Type B pancreatic cell (in vitro differentiated cells): Measurements from ENCODE around the gene POU6F2. TPM values are rescaled to one million over a fixed set of nuclear protein-coding genes. Genes with fewer than 3 reads are reported as not detected.

Experiments used
- DNase-seq: peaks from one replicate; pipeline ENCODE4 v3.0.0; 2021; ENCODE audit warnings: mixed read lengths; ENCODE audit not compliant: unreplicated experiment; ENCODE audit errors: extremely low spot score
- H3K27ac Mint-ChIP-seq: 2 replicates; pipeline ENCODE4 v1.8.0; 2021; ENCODE audit warnings: mild to moderate bottlenecking, mixed read lengths
- H3K27me3 Mint-ChIP-seq: 2 replicates; pipeline ENCODE4 v1.8.0; 2021; ENCODE audit warnings: mixed read lengths
- H3K36me3 Mint-ChIP-seq: 2 replicates; pipeline ENCODE4 v1.8.0; 2021; ENCODE audit warnings: mixed read lengths
- H3K4me1 Mint-ChIP-seq: one replicate; pipeline ENCODE4 v1.8.0; 2021; ENCODE audit warnings: mixed read lengths; ENCODE audit not compliant: unreplicated experiment
- H3K4me3 Mint-ChIP-seq: 2 replicates; pipeline ENCODE4 v1.8.0; 2021; ENCODE audit warnings: mild to moderate bottlenecking, mixed read lengths
- H3K9me3 Mint-ChIP-seq: 2 replicates; pipeline ENCODE4 v1.8.0; 2021; ENCODE audit warnings: mixed read lengths
- CTCF ChIP-seq: fragments of 200-600 bp; sonication (generic); conservative IDR thresholded peaks from 2 replicates; pipeline ENCODE4 v1.5.0; 2021; ENCODE audit warnings: antibody characterized with exemption, mild to moderate bottlenecking
- total RNA-seq: library from RNA; stranded (reverse); gene quantifications from 2 replicates; pipeline ENCODE4 v1.2.1, GENCODE V29; 2021; ENCODE audit warnings: low replicate concordance

The POU6F2 gene
- total RNA-seq, 1 donor from 2014 or later = 1.4 TPM

- H3K9me3 Mint-ChIP-seq = no peaks in the 10 kb centered on the region
- no peak for TF ChIP-seq CTCF
- no peak overlapping the region for H3K27ac Mint-ChIP-seq
- no peak overlapping the region for H3K4me3 Mint-ChIP-seq
- no peaks in the 10 kb centered on the region for H3K4me1 Mint-ChIP-seq
- DNase-seq = no peak
- no peaks in the 10 kb centered on the region for H3K36me3 Mint-ChIP-seq
- peaks cover 6% of the 10 kb centered on the region for H3K27me3 Mint-ChIP-seq
Observed at GRCh38 chr7:39260279-39260844, 282.7 kb downstream of the POU6F2 start.

GRCh38 chr7:39261771-39262170 is 284.1 kb downstream of the POU6F2 start:
- Mint-ChIP-seq H3K4me3 (no peak overlapping the region), H3K27me3 (peaks cover 3% of the 10 kb centered on the region), H3K4me1 (no peaks in the 10 kb centered on the region), H3K27ac (no peak overlapping the region), H3K9me3 (no peaks in the 10 kb centered on the region), H3K36me3 (no peaks in the 10 kb centered on the region)
- no peak for DNase-seq
- TF ChIP-seq CTCF = no peak

GRCh38 chr7:39265641-39266591 is 288.2 kb downstream of the POU6F2 start:
- Mint-ChIP-seq H3K4me1 (peaks cover 5% of the 10 kb centered on the region), H3K36me3 (no peaks in the 10 kb centered on the region), H3K27ac (no peak overlapping the region), H3K27me3 (peaks cover 12% of the 10 kb centered on the region), H3K4me3 (no peak overlapping the region), H3K9me3 (no peaks in the 10 kb centered on the region)
- no peak for DNase-seq
- no peak for TF ChIP-seq CTCF

- Mint-ChIP-seq H3K4me1 (peaks cover 9% of the 10 kb centered on the region), H3K9me3 (no peaks in the 10 kb centered on the region), H3K27ac (no peak overlapping the region), H3K4me3 (no peak overlapping the region), H3K27me3 (peaks cover 15% of the 10 kb centered on the region), H3K36me3 (no peaks in the 10 kb centered on the region)
- no peak for DNase-seq
- TF ChIP-seq CTCF = no peak
Observed at GRCh38 chr7:39269034-39269433, 291.3 kb downstream of the POU6F2 start.

- no peaks in the 10 kb centered on the region for H3K9me3 Mint-ChIP-seq
- DNase-seq = no peak
- peaks cover 9% of the 10 kb centered on the region for H3K4me1 Mint-ChIP-seq
- peaks cover 15% of the 10 kb centered on the region for H3K27me3 Mint-ChIP-seq
- H3K4me3 Mint-ChIP-seq = no peak overlapping the region
- no peak for TF ChIP-seq CTCF
- no peaks in the 10 kb centered on the region for H3K36me3 Mint-ChIP-seq
- no peak overlapping the region for H3K27ac Mint-ChIP-seq
Observed at GRCh38 chr7:39270018-39270417, 292.3 kb downstream of the POU6F2 start.
